ENCODE measurements around the gene PFAS.
"Not testable (repeated sequence)": the region's sequence is repeated elsewhere in the genome, so short reads cannot be mapped to it uniquely, and the experiment has no call there.

The PFAS gene

DNA sequence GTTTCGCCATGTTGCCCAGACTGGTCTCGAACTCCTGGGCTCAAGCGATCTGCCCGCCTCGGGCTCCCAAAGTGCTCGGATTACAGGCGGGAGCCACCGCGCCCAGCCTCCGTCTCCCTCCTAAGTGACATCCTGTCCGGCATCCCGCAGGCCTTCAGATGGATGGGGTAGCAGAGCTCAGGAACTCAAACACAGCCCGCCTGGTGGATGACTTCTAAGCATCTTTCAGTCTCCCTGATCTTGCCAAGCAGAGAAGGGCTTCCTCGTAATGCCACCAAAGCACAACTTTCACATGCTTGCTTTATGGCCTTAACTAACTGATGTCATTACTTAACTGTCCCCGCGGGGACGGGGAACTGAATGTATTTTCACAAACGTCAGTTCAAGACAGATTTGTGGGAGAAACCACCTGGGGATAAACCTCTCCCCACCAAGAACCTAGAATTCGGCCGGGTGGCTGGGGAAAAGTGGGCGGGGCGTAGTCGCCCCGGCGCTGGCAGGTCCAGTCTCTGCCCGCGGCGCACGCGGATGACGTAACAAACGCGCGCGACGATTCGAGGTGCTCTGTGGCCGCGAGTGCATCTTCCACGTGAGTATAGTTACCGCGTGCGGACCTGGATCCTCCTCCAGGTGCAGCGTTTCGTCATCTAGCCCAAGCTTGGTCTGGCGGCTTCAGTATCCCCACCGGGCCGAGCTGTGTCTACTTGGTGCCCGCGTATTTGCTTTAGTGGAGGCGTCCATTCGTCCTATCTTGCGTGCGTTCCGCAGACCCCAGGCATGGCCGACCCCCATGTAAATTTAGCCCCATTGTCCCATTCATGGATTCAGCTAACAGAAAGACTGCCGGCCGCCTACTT, at the start of gene PFAS:
TSS of gene PFAS (plus strand) at position 539 of the 857 bp plus-strand sequence. CDS start 4,649 bp downstream, outside the sequence.
- Histone ChIP-seq H3K36me3 (ENCODE audit: insufficient read depth, low read length) (peaks cover 4% of the 10 kb centered on the region), H3K27ac (peak within 1 kb of the TSS; percentile 83), H3K4me3 (peak within 1 kb of the TSS; percentile 96), H3K9me3 (ENCODE audit: low read depth, low read length) (no peaks in the 10 kb centered on the region), H3K9ac (ENCODE audit: insufficient read length) (peak within 1 kb of the TSS; percentile 96)
- DNase-seq (ENCODE audit: low read depth, low spot score) = no peak
- TF ChIP-seq EZH2 (IDR thresholded peaks at IDR 0.05) (no peak), POLR2AphosphoS5 (IDR thresholded peaks at IDR 0.05; ENCODE audit: borderline replicate concordance, low read depth, low read length) (peak; percentile 77; the same call in 1 of the 2 replicates), FOXP2 (optimal IDR thresholded peaks at IDR 0.05; ENCODE audit: control extremely low read depth, extremely low read length, insufficient read depth) (no peak)

DNA sequence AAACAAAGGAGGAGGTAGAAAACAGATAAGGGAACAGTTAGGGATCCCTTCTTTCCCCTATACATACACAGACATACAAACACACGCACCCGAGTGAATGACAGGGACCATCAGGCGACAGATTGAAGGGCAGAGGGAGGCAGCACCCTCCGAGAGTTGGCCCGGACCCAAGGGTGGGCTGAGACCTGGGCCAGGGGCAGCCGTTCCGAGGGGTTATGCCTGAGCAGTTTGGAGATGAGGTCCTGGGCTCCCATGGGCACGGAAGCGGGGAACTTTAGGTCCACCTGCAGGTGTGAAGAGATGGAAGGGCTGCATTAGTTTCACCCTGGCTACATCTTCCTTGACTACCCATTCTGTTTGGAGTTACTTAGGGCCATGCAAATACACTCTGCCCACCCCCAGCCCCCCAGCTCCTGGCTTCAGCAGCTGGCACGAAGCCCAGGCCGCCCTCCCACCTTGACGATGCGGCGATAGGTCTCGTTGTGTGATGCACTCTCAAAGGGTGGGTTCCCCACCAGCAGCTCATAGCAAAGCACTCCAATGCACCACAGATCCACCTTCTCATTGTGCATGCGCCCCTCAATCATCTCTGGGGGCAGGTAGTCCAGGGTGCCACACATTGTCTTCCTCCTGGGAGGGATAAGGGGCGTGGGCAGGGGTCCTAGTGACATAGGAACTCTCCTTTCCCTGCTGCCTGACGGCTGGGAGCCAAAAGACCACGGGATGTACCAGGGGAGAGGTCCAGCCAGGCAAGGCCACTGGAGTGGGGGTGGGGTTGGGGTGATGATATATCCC, 44.1 kb upstream of the PFAS start:
- Histone ChIP-seq H3K27ac (no peak overlapping the region), H3K4me3 (no peak overlapping the region), H3K36me3 (ENCODE audit: insufficient read depth, low read length) (peaks cover 66% of the 10 kb centered on the region), H3K9me3 (ENCODE audit: low read depth, low read length) (no peaks in the 10 kb centered on the region), H3K9ac (ENCODE audit: insufficient read length) (no peak overlapping the region)
- peak; percentile 52; the same call in 1 of the 2 replicates for TF ChIP-seq POLR2AphosphoS5 (IDR thresholded peaks at IDR 0.05; ENCODE audit: borderline replicate concordance, low read depth, low read length)
- TF ChIP-seq EZH2 (IDR thresholded peaks at IDR 0.05) = no peak
- no peak for TF ChIP-seq FOXP2 (optimal IDR thresholded peaks at IDR 0.05; ENCODE audit: control extremely low read depth, extremely low read length, insufficient read depth)
- DNase-seq (ENCODE audit: low read depth, low spot score) = no peak

DNA sequence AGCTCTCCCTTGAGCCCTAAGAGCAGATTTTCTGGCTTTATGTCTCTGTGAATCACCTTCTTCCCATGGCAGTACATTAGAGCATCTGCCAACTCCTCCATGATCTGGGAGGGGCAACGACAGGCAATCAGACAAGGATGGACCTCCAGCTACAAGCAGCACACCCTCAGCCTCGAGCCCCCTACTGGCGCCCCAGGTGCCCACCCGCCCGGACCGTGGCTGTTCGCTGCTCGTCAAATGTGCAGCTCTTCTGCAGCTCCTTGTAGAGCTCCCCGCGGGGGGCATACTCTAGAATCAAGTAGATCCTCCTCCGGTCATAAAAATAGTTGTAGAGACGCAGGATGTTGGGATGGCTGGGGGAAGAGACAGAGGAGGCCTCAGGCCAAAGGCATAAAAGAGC, 42.6 kb upstream of the PFAS start:
- Histone ChIP-seq H3K9me3 (ENCODE audit: low read depth, low read length) (no peaks in the 10 kb centered on the region), H3K9ac (ENCODE audit: insufficient read length) (no peak overlapping the region), H3K27ac (no peak overlapping the region), H3K36me3 (ENCODE audit: insufficient read depth, low read length) (peaks cover 60% of the 10 kb centered on the region), H3K4me3 (no peak overlapping the region)
- TF ChIP-seq POLR2AphosphoS5 (IDR thresholded peaks at IDR 0.05; ENCODE audit: borderline replicate concordance, low read depth, low read length) (no peak), EZH2 (IDR thresholded peaks at IDR 0.05) (no peak), FOXP2 (optimal IDR thresholded peaks at IDR 0.05; ENCODE audit: control extremely low read depth, extremely low read length, insufficient read depth) (no peak)
- DNase-seq (ENCODE audit: low read depth, low spot score) = no peak

- H3K27ac ChIP-seq = peak within 1 kb of the TSS; percentile 93
- DNase-seq (ENCODE audit: low read depth, low spot score) = peak; percentile 55
- H3K36me3 ChIP-seq (ENCODE audit: insufficient read depth, low read length) = peaks cover 35% of the 10 kb centered on the region
- H3K9ac ChIP-seq (ENCODE audit: insufficient read length) = peak within 1 kb of the TSS; percentile 97
- no peak for TF ChIP-seq EZH2 (IDR thresholded peaks at IDR 0.05)
- peak; percentile 83 for TF ChIP-seq POLR2AphosphoS5 (IDR thresholded peaks at IDR 0.05; ENCODE audit: borderline replicate concordance, low read depth, low read length)
- TF ChIP-seq FOXP2 (optimal IDR thresholded peaks at IDR 0.05; ENCODE audit: control extremely low read depth, extremely low read length, insufficient read depth) = no peak
- H3K9me3 ChIP-seq (ENCODE audit: low read depth, low read length) = no peaks in the 10 kb centered on the region
- peak within 1 kb of the TSS; percentile 95 for H3K4me3 ChIP-seq
These were observed 39.0 kb upstream of the PFAS start, which contains the start of gene AURKB for GRCh38 chr17:8209907-8210760. Gene AURKB, minus strand, starts transcription at chr17:8210575. Its CDS starts 351 bp downstream, at chr17:8210224.

- DNase-seq (ENCODE audit: low read depth, low spot score) = no peak
- no peaks in the 10 kb centered on the region for H3K9me3 ChIP-seq (ENCODE audit: low read depth, low read length)
- peak overlapping the region; percentile 97 for H3K9ac ChIP-seq (ENCODE audit: insufficient read length)
- peak overlapping the region; percentile 95 for H3K4me3 ChIP-seq
- peak overlapping the region; percentile 93 for H3K27ac ChIP-seq
- TF ChIP-seq FOXP2 (optimal IDR thresholded peaks at IDR 0.05; ENCODE audit: control extremely low read depth, extremely low read length, insufficient read depth) (no peak), POLR2AphosphoS5 (IDR thresholded peaks at IDR 0.05; ENCODE audit: borderline replicate concordance, low read depth, low read length) (no peak), EZH2 (IDR thresholded peaks at IDR 0.05) (no peak)
- H3K36me3 ChIP-seq (ENCODE audit: insufficient read depth, low read length) = peaks cover 28% of the 10 kb centered on the region
These were observed 38.2 kb upstream of the PFAS start for GRCh38 chr17:8210761-8211458.

DNA sequence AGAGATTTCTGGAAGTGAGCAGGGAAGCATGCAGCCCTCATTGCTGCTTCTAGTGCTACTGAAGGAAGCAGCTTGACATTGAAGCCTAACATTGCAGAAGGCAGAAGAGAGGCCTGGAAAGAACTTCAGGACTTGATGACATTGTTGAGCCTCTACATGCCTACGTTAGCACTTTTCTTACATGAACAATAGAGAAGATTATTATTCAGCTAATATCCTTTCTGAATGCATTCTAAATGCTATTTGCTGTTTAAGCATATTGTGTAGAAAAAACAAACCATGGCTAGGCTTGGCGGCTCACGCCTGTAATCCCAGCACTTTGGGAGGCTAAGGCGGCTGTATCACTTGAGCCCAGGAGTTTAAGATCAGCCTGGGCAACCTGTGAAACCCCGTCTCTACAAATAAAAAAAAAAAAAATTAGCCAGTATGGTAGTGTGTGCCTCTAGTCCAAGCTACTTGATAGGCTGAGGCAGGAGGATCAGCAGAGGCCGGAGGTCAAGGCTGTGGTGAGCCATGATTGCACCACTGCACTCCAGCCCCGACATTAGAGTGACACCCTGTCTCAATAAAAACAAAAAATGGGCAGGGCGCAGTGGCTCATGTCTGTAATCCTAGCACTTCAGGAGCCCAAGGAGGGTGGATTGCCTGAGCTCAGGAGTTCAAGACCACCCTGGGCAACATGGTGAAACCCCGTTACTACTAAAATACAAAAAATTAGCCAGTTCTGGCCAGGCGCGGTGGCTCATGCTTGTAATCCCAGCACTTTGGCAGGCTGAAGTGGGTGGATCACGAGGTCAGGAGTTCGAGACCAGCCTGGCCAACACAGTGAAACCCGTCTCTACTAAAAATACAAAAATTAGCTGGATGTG, 36.5 kb upstream of the PFAS start:
- H3K36me3 ChIP-seq (ENCODE audit: insufficient read depth, low read length) = peaks cover 11% of the 10 kb centered on the region
- no peaks in the 10 kb centered on the region for H3K9me3 ChIP-seq (ENCODE audit: low read depth, low read length)
- no peak overlapping the region for H3K9ac ChIP-seq (ENCODE audit: insufficient read length)
- no peak for DNase-seq (ENCODE audit: low read depth, low spot score)
- H3K4me3 ChIP-seq = no peak overlapping the region
- TF ChIP-seq FOXP2 (optimal IDR thresholded peaks at IDR 0.05; ENCODE audit: control extremely low read depth, extremely low read length, insufficient read depth) (no peak), POLR2AphosphoS5 (IDR thresholded peaks at IDR 0.05; ENCODE audit: borderline replicate concordance, low read depth, low read length) (no peak), EZH2 (IDR thresholded peaks at IDR 0.05) (no peak)
- H3K27ac ChIP-seq = no peak overlapping the region

- not testable (repeated sequence) for H3K4me3 ChIP-seq; H3K27ac ChIP-seq; H3K9me3 ChIP-seq (ENCODE audit: low read depth, low read length); H3K36me3 ChIP-seq (ENCODE audit: insufficient read depth, low read length); H3K9ac ChIP-seq (ENCODE audit: insufficient read length); DNase-seq (ENCODE audit: low read depth, low spot score)
These were observed 35.1 kb upstream of the PFAS start for GRCh38 chr17:8214000-8214399.

Data from SK-N-MC (cell line).